Peyer's patch (tissue), 4 donors: ENCODE data around the gene MYOCD. TPM values are rescaled to one million over a fixed set of nuclear protein-coding genes. Genes with fewer than 3 reads are reported as not detected.

Experiments
- DNase-seq, 3 donors: peaks; one replicate each; pipeline ENCODE4 v3.0.0-alpha.2; 2017 to 2019
- H3K27ac ChIP-seq, 4 donors: fragments of 200-600 bp; sonication (generic); one replicate each; pipeline ENCODE4 v1.5.1; 2016 to 2019
- H3K27me3 ChIP-seq, 2 donors: fragments of 200-600 bp; sonication (generic); one replicate each; pipeline ENCODE4 v1.5.1; 2019
- H3K36me3 ChIP-seq, 3 donors: fragments of 200-600 bp; sonication (generic); one replicate each; pipeline ENCODE4 v1.5.1; 2016 to 2019
- H3K4me1 ChIP-seq, 4 donors: fragments of 200-600 bp; sonication (generic); one replicate each; pipeline ENCODE4 v1.5.1; 2016 to 2019
- H3K4me3 ChIP-seq, 4 donors: fragments of 200-600 bp; sonication (generic); 1 replicate in 3 of 4; 2 replicates in 1 of 4; pipeline ENCODE4 v1.5.1; 2016 to 2019; ENCODE audit warnings: mild to moderate bottlenecking in 1 of 4
- H3K9me3 ChIP-seq, 4 donors: fragments of 200-600 bp; sonication (generic); one replicate each; pipeline ENCODE4 v1.5.1; 2016 to 2019; ENCODE audit warnings: mild to moderate bottlenecking in 1 of 4
- CTCF ChIP-seq, 6 experiments: fragments of 450-650 bp in 4 of 6; fragments of 200-600 bp in 2 of 6; sonication (generic) in 1 of 6; IDR thresholded peaks; one replicate each; pipeline ENCODE4 v1.5.1; 2017 to 2019; ENCODE audit warnings: antibody characterized with exemption in 6 of 6, mild to moderate bottlenecking in 3 of 6, moderate library complexity in 1 of 6
- POLR2A ChIP-seq, 2 donors: fragments of 450-650 bp; IDR thresholded peaks; one replicate each; pipeline ENCODE4 v1.5.1; 2017; ENCODE audit warnings: antibody characterized with exemption in 2 of 2, mild to moderate bottlenecking in 2 of 2, moderate library complexity in 2 of 2
- total RNA-seq, 4 donors: library from RNA; depleted of rRNA; stranded (reverse); fragments of >200 nt; gene quantifications; one replicate each; pipeline ENCODE4 v1.1.0, GENCODE V29; 2016

The MYOCD gene
- total RNA-seq, 4 donors from 2014 or later, result 1.2 to 5.2 (median 3.4) TPM

- no peak for DNase-seq
- Histone ChIP-seq H3K36me3 (no peaks in the 10 kb centered on the region), H3K27ac (peak overlapping the region in 1 of 4 donors; percentile 86), H3K4me3 (no peak overlapping the region), H3K4me1 (peaks cover 0 to 17% (median 5%) of the 10 kb centered on the region in 4 donors), H3K27me3 (no peaks in the 10 kb centered on the region), H3K9me3 (no peaks in the 10 kb centered on the region)
- TF ChIP-seq CTCF (IDR thresholded peaks at IDR 0.05) (no peak), POLR2A (IDR thresholded peaks at IDR 0.05) (no peak)
Observed at GRCh38 chr17:12731839-12732238, 66.1 kb downstream of the MYOCD start.

- DNase-seq, result no peak
- Histone ChIP-seq H3K9me3 (no peaks in the 10 kb centered on the region), H3K4me3 (no peak overlapping the region), H3K27ac (no peak overlapping the region), H3K36me3 (no peaks in the 10 kb centered on the region), H3K4me1 (peaks cover 0 to 17% (median 5%) of the 10 kb centered on the region in 4 donors), H3K27me3 (no peaks in the 10 kb centered on the region)
- TF ChIP-seq CTCF (IDR thresholded peaks at IDR 0.05), result no peak
- no peak for TF ChIP-seq POLR2A (IDR thresholded peaks at IDR 0.05)
Observed at GRCh38 chr17:12732366-12732765, 66.7 kb downstream of the MYOCD start.

DNA sequence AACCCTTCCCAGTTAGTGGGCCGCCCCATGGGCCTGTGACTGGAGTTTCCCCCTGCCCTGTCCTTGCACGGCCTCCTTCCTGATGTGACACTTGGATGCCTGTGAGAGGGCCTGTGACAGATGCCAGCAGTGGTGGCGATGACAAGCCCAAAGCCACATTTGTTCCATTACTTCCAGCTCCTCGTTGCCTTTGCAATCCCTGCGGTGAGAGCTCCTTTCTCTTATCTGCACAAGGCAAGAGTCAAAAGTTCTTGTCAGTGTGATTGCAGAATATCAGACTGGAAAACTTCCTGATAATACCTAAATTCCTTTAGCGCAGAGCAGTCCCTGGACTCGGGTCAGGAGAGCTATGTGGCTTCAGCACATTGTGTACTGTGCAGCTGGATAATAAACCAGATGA, 69.2 kb downstream of the MYOCD start:
- DNase-seq, result no peak
- H3K9me3 ChIP-seq, result no peaks in the 10 kb centered on the region
- no peak overlapping the region for H3K4me3 ChIP-seq
- peak overlapping the region in 1 of 4 donors; percentile 16 for H3K27ac ChIP-seq
- TF ChIP-seq CTCF (IDR thresholded peaks at IDR 0.05) (no peak), POLR2A (IDR thresholded peaks at IDR 0.05) (no peak)
- no peaks in the 10 kb centered on the region for H3K36me3 ChIP-seq
- H3K4me1 ChIP-seq, result peaks cover 0 to 17% (median 5%) of the 10 kb centered on the region in 4 donors
- no peaks in the 10 kb centered on the region for H3K27me3 ChIP-seq

DNA sequence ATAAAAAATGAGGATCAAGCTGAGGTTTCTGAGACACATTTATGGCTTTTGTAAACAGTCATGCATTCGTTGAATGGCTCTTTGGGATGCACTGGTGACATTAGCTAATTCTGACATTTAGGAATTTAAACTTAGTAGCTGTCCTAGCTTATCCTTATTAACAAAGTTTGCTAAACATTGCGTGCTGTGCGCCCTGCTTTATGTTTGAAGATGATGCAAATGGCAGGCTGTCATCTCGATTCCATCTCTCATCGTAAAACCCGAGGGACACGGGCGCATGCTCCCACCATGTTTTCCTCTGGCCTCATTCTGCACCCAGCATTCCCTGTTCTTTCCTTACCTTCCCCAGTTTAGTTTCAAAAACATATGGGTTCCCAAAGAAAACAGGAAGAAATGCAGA, 69.8 kb downstream of the MYOCD start:
- H3K4me1 ChIP-seq, result peaks cover 0 to 14% (median 5%) of the 10 kb centered on the region in 4 donors
- no peaks in the 10 kb centered on the region for H3K9me3 ChIP-seq
- no peaks in the 10 kb centered on the region for H3K36me3 ChIP-seq
- TF ChIP-seq CTCF (IDR thresholded peaks at IDR 0.05) (no peak), POLR2A (IDR thresholded peaks at IDR 0.05) (no peak)
- no peak for DNase-seq
- H3K27me3 ChIP-seq, result no peaks in the 10 kb centered on the region
- no peak overlapping the region for H3K4me3 ChIP-seq
- H3K27ac ChIP-seq, result no peak overlapping the region

- no peak for DNase-seq
Observed at GRCh38 chr17:12736526-12736925, 70.8 kb downstream of the MYOCD start.

More at GRCh38 chr17:12736526-12736925, 70.8 kb downstream of the MYOCD start:
- Histone ChIP-seq H3K4me3 (no peak overlapping the region), H3K9me3 (no peaks in the 10 kb centered on the region), H3K4me1 (peaks cover 0 to 4% (median 1%) of the 10 kb centered on the region in 4 donors), H3K27ac (no peak overlapping the region), H3K36me3 (no peaks in the 10 kb centered on the region), H3K27me3 (no peaks in the 10 kb centered on the region)
- no peak for TF ChIP-seq CTCF (IDR thresholded peaks at IDR 0.05)
- TF ChIP-seq POLR2A (IDR thresholded peaks at IDR 0.05), result no peak
